ENCODE measurements around the gene CSF1R. TPM values are rescaled to one million over a fixed set of nuclear protein-coding genes. Genes with fewer than 3 reads are reported as not detected.

The CSF1R gene
- total and polyA plus RNA-seq, 4 donors = 5.4 to 46.2 (median 22.1) TPM

DNA sequence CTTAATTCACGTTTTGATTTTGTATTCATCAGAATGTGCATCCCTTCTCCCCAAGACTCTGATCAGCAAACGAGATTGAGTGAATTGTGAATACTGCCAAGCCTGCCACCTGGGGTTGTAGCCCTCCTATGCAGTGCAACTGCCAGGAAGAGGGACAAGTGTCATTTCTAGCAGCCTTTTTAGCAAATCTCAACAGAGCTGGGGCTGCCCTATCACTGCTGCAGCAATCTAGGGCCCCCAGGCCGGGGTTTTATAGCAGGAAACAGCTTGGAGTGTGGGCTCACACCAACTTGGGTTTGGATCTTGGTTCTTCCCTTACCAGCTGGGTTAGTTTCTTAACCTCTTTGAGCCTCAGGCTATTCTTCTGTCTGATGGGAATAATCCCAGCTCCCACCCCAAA is 4.0 kb downstream of the CSF1R start:
- peak overlapping the region in 1 of 2 donors; percentile 39 for H3K9ac ChIP-seq (ENCODE audit: low read depth in 1 of 2, low read length in 2 of 2)
- 55% methylated on average over 3 of the region's 3 CpGs for WGBS
- TF ChIP-seq ZBTB33 (IDR thresholded peaks at IDR 0.05) (no peak), MAX (IDR thresholded peaks at IDR 0.05) (no peak), RAD21 (IDR thresholded peaks at IDR 0.05) (no peak), FOXA1 (IDR thresholded peaks at IDR 0.05) (no peak), GABPA (IDR thresholded peaks at IDR 0.05 in 1 of 2, conservative IDR thresholded peaks at IDR 0.05 in 1 of 2) (no peak), HNF4G (IDR thresholded peaks at IDR 0.05) (no peak), YY1 (IDR thresholded peaks at IDR 0.05) (no peak), TAF1 (conservative IDR thresholded peaks at IDR 0.05) (no peak), JUND (IDR thresholded peaks at IDR 0.05) (no peak), ATF3 (IDR thresholded peaks at IDR 0.05) (no peak), HNF4A (conservative IDR thresholded peaks at IDR 0.05) (no peak), SP1 (IDR thresholded peaks at IDR 0.05) (no peak), FOXA2 (IDR thresholded peaks at IDR 0.05) (no peak), EGR1 (IDR thresholded peaks at IDR 0.05; ENCODE audit: low read depth in 2 of 2) (no peak), CTCF (IDR thresholded peaks at IDR 0.05; ENCODE audit: low read depth, low read length, missing input control) (no peak), RXRA (IDR thresholded peaks at IDR 0.05) (no peak)
- TF ChIP-seq, protein P1, sequence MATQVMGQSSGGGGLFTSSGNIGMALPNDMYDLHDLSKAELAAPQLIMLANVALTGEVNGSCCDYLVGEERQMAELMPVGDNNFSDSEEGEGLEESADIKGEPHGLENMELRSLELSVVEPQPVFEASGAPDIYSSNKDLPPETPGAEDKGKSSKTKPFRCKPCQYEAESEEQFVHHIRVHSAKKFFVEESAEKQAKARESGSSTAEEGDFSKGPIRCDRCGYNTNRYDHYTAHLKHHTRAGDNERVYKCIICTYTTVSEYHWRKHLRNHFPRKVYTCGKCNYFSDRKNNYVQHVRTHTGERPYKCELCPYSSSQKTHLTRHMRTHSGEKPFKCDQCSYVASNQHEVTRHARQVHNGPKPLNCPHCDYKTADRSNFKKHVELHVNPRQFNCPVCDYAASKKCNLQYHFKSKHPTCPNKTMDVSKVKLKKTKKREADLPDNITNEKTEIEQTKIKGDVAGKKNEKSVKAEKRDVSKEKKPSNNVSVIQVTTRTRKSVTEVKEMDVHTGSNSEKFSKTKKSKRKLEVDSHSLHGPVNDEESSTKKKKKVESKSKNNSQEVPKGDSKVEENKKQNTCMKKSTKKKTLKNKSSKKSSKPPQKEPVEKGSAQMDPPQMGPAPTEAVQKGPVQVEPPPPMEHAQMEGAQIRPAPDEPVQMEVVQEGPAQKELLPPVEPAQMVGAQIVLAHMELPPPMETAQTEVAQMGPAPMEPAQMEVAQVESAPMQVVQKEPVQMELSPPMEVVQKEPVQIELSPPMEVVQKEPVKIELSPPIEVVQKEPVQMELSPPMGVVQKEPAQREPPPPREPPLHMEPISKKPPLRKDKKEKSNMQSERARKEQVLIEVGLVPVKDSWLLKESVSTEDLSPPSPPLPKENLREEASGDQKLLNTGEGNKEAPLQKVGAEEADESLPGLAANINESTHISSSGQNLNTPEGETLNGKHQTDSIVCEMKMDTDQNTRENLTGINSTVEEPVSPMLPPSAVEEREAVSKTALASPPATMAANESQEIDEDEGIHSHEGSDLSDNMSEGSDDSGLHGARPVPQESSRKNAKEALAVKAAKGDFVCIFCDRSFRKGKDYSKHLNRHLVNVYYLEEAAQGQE (IDR thresholded peaks at IDR 0.05) = no peak
- no peak for DNase-seq (ENCODE audit: low spot score)
- peaks cover 0 to 3% (median 0%) of the 10 kb centered on the region in 4 donors for H3K36me3 ChIP-seq (ENCODE audit: control insufficient read depth in 4 of 4, insufficient read depth in 3 of 4, low read depth in 1 of 4, low read length in 3 of 4)
- peaks cover 0 to 2% (median 0%) of the 10 kb centered on the region in 4 donors for H3K4me1 ChIP-seq (ENCODE audit: control insufficient read depth in 4 of 4, insufficient read depth in 4 of 4, low read length in 3 of 4)
- H3K4me3 ChIP-seq (ENCODE audit: low read depth in 1 of 3, low read length in 3 of 3) = no peak overlapping the region
- H3K9me3 ChIP-seq (ENCODE audit: control insufficient read depth in 4 of 4, low read length in 3 of 4) = no peaks in the 10 kb centered on the region
- H3K27me3 ChIP-seq (ENCODE audit: control insufficient read depth in 4 of 4, insufficient read depth in 4 of 4, low read length in 3 of 4) = peaks cover 0 to 5% (median 0%) of the 10 kb centered on the region in 4 donors
- no peak overlapping the region for H3K27ac ChIP-seq (ENCODE audit: low read depth in 1 of 2, low read length in 2 of 2)
